ENCODE measurements around the gene SNORC. TPM values are rescaled to one million over a fixed set of nuclear protein-coding genes. Genes with fewer than 3 reads are reported as not detected.

SNORC gene
- total and polyA plus RNA-seq, 2 of the 13 experiments (the other 11 are each of a cell fraction or from before 2014, with no cell fraction given) = 59.1 to 86.1 TPM

DNA sequence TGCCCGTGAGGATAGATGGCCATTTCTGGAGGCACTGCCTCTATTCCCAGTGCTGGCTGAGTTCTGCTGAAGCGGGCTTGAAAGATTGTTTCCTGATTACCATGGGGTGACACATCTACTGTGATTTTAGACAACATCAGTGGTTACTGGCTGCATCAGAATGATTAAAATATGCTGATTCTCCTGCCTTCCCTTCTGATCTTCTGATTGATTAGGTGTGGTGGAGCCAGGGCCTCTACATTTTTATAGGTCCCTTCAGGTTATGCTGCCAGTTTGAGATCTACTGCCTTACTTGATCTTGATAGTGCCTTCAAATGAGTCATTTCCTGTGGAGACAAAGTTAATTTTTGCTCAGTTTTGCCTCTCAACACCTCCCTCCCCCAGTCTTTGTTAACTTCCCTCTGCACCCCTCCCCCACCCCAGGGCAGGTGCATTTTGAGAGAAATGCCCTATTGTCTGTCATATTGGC lies 31.6 kb upstream of the SNORC start:
- CTCF ChIA-PET (ENCODE audit: low intra/inter-chr PET ratio, low total read pairs) = no interaction called here
- no TSS peak for BruUV-seq (replicated peaks)
- H3K9ac ChIP-seq (ENCODE audit: insufficient read depth, low read depth, low read length) = no peak overlapping the region
- no peaks in the 10 kb centered on the region for H3K9me3 ChIP-seq (ENCODE audit: low read length)
- in situ Hi-C loops (cut with HindIII; ENCODE audit: extremely low pct_ligation_motif_present, low pct_unique_long_range_greater_than_20kb) (no loop called here), intact Hi-C loops (cut with micrococcal nuclease; ENCODE audit: unreplicated experiment) (no loop called here)
- no peak overlapping the region for H3K4me3 ChIP-seq (replicated peaks in 1 of 3; ENCODE audit: insufficient read depth in 1 of 3, low read depth in 2 of 3, low read length in 3 of 3)
- ATAC-seq (no peak; the same call in 2 of the 3 replicates), DNase-seq (ENCODE audit: low spot score) (peak; percentile 33), FAIRE-seq (no peak)
- H2AFZ ChIP-seq (ENCODE audit: low read length) = no peak overlapping the region
- 94% methylated on average over 2 of the region's 2 CpGs for whole genome bisulfite sequencing (ENCODE audit: low lambda C conversion rate)
- POLR2A ChIA-PET = no interaction called here
- peak overlapping the region; percentile 3 for H3K27ac ChIP-seq (ENCODE audit: extremely low read length, insufficient read depth, low read length)
- H3K36me3 ChIP-seq (replicated peaks in 1 of 2; ENCODE audit: control insufficient read depth in 1 of 2, insufficient read depth in 2 of 2, low read length in 2 of 2) = peaks cover 45 to 82% of the 10 kb centered on the region in 2 experiments
- peaks cover 13% of the 10 kb centered on the region for H3K4me1 ChIP-seq (ENCODE audit: insufficient read depth, low read length)
- H3K4me2 ChIP-seq (ENCODE audit: low read depth, low read length) = no peak overlapping the region; the same call in 1 of the 2 replicates
- TF ChIP-seq ZNF281 (CRISPR knock-in tag; IDR thresholded peaks at IDR 0.05; ENCODE audit: borderline replicate concordance) = peak; percentile 68; the same call in 1 of the 2 replicates
- peak; percentile 39 for TF ChIP-seq RBM22 (optimal IDR thresholded peaks at IDR 0.05; ENCODE audit: low read length)
- TF ChIP-seq, protein P1, sequence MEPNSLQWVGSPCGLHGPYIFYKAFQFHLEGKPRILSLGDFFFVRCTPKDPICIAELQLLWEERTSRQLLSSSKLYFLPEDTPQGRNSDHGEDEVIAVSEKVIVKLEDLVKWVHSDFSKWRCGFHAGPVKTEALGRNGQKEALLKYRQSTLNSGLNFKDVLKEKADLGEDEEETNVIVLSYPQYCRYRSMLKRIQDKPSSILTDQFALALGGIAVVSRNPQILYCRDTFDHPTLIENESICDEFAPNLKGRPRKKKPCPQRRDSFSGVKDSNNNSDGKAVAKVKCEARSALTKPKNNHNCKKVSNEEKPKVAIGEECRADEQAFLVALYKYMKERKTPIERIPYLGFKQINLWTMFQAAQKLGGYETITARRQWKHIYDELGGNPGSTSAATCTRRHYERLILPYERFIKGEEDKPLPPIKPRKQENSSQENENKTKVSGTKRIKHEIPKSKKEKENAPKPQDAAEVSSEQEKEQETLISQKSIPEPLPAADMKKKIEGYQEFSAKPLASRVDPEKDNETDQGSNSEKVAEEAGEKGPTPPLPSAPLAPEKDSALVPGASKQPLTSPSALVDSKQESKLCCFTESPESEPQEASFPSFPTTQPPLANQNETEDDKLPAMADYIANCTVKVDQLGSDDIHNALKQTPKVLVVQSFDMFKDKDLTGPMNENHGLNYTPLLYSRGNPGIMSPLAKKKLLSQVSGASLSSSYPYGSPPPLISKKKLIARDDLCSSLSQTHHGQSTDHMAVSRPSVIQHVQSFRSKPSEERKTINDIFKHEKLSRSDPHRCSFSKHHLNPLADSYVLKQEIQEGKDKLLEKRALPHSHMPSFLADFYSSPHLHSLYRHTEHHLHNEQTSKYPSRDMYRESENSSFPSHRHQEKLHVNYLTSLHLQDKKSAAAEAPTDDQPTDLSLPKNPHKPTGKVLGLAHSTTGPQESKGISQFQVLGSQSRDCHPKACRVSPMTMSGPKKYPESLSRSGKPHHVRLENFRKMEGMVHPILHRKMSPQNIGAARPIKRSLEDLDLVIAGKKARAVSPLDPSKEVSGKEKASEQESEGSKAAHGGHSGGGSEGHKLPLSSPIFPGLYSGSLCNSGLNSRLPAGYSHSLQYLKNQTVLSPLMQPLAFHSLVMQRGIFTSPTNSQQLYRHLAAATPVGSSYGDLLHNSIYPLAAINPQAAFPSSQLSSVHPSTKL (CRISPR knock-in tag; IDR thresholded peaks at IDR 0.05) = peak; percentile 25; the same call in 1 of the 2 replicates
- TF ChIP-seq ETV5 (CRISPR knock-in tag; IDR thresholded peaks at IDR 0.05; ENCODE audit: borderline replicate concordance) = peak; percentile 73; the same call in 1 of the 2 replicates
- TF ChIP-seq, protein P2, sequence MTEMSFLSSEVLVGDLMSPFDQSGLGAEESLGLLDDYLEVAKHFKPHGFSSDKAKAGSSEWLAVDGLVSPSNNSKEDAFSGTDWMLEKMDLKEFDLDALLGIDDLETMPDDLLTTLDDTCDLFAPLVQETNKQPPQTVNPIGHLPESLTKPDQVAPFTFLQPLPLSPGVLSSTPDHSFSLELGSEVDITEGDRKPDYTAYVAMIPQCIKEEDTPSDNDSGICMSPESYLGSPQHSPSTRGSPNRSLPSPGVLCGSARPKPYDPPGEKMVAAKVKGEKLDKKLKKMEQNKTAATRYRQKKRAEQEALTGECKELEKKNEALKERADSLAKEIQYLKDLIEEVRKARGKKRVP (CRISPR knock-in tag; IDR thresholded peaks at IDR 0.05) = no peak
- TF ChIP-seq ZNF446 (CRISPR knock-in tag; IDR thresholded peaks at IDR 0.05) = no peak
- peak; percentile 24; the same call in 1 of the 2 replicates for TF ChIP-seq SOX5 (CRISPR knock-in tag; IDR thresholded peaks at IDR 0.05; ENCODE audit: borderline replicate concordance)
- TF ChIP-seq FOSL2 (CRISPR knock-in tag; IDR thresholded peaks at IDR 0.05) = peak; percentile 74
- no peaks in the 10 kb centered on the region for H3K79me2 ChIP-seq (ENCODE audit: insufficient read depth, low read length)
- no peaks in the 10 kb centered on the region for H3K27me3 ChIP-seq (ENCODE audit: control insufficient read depth in 1 of 2, insufficient read depth in 2 of 2, low read length in 2 of 2)
- H4K20me1 ChIP-seq (ENCODE audit: insufficient read depth, low read length) = no peaks in the 10 kb centered on the region
